CD4-positive, alpha-beta T cell treated with Interleukin-6 for 4 hours (primary cell): ENCODE measurements around the gene RSRC1.
"Not testable (repeated sequence)": the region's sequence is repeated elsewhere in the genome, so short reads cannot be mapped to it uniquely, and the experiment has no call there.

Source experiments
- DNase-seq: peaks from one replicate; pipeline ENCODE4 v3.0.0-alpha.2; 2020; ENCODE audit warnings: mixed read lengths

The RSRC1 gene

DNA sequence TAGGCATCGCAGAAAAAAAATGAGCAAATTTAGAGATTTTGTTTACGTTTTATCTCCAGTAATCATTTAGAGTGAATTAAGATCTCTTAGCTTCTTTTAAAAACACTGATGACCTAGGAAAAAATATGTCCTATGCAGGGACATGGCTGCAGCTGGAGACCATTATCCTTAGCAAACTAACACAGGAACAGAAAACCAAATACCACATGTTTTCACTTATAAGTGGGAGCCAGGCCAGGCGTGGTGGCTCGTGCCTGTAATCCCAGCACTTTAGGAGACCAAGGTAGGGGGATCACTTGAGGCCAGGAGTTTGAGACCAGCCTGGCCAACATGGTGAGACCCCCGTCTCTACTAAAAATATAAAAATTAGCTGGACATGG, 298.6 kb downstream of the RSRC1 start:
- DNase-seq = not testable (repeated sequence)

- DNase-seq = no peak
These were observed 308.1 kb downstream of the RSRC1 start for GRCh38 chr3:158418035-158418434.

DNA sequence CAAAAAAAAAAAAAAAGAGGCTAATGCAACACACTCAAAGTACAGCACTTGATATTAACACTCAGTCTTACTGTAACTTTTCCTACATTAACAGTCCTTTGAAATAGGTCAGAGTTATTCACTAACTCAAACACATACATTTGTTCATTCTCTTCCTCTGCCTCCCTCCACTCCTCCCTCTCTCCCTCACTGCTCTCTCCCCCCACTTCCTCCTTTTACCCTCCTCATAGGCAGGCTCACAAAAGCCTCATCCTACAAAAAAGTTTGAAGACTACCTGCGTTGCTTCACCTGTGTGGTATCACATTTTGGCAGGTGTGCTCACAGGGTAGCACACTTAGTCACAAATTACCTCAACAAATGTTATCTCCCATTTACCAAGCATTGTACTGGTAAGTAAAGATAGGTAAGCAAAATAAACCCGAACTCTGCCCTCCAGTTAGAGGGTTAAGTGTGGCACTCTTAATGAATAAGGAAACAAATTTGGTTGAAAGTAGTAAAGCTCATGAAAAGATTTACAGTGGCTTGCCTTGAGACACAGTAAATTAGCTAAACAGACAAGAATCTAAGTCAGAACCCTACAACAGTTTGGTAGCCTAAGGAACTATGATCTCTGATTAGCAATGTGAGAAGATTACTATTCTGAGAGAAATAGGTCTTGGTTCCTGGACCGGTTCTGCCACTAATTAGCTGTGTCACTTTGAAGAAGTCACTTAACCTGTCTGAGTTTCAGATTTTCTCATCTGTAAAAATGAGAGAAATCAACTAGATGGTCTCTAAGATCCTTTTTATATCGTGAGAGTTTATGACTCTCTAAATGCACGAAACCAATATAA, 310.1 kb downstream of the RSRC1 start:
- no peak for DNase-seq

DNA sequence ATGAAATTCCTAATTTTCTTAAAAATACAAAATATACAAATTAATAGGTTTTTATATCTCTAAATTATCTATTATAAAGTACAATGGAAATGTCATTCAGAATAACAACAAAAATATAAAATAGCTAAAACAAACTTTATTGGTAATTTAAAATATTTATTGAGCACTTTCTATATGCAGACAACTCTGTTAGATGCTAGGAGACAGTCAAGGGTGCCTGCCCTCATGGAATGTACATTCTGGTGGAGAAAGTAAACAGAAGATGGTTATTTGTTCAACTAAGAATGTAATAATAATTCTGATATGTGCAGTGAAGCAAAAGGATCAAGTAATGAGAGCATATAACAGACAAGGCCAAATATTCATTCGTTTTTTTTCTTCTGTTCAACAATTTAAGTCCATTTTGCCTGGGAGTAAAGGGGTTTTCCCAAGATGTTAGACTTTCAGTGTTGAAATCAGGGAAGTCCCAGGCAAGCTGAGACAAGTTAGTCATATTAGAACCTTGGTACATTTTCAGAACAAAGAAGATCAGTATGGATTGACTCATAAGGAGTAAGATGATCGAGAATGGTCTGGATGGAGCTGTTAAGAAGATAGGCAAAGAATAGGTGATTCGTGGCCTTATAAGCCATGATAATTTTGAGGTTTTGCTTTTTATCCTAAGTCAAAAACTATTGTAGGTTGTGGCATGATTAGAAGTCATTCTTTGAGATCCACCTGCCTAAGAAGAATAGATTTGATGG, 310.9 kb downstream of the RSRC1 start:
- DNase-seq = no peak

DNA sequence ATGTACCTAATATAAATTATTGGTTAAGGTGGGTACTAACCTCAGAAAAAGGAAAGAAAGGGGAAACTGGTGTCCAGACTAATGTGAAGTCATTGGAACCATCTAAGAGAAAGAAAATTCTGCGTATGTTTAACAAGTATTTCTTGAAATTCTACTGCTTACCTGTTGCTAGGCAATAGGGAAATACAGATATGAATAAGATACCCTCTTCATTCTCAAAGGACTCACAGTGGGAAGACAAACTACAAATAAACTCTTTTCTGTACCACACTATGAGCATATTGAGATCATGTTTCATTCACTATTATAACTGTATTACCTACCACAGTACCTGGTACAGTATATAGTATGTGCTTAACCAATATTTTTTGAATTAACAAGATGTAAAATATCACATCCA, 320.6 kb downstream of the RSRC1 start:
- no peak for DNase-seq

DNA sequence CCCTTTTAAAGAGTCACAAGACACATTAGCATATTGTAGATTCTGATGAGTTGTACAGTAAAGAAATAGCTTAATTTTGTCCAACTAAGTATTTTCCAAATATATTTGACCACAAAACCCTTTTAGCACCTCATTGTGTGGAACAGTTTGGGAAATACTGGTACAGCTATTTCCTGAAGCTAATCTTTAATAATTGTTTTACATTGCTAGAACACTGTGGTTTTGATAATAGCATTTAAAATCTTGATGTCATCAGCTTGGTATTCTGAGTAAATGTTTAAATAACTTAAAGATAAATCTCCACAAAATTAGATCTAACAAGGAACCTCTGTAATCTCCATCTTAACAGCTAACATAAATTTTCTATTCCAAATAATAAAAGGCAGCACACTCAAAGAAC, 321.1 kb downstream of the RSRC1 start:
- no peak for DNase-seq

GRCh38 chr3:158431829-158432228, 321.9 kb downstream of the RSRC1 start:
- no peak for DNase-seq

DNA sequence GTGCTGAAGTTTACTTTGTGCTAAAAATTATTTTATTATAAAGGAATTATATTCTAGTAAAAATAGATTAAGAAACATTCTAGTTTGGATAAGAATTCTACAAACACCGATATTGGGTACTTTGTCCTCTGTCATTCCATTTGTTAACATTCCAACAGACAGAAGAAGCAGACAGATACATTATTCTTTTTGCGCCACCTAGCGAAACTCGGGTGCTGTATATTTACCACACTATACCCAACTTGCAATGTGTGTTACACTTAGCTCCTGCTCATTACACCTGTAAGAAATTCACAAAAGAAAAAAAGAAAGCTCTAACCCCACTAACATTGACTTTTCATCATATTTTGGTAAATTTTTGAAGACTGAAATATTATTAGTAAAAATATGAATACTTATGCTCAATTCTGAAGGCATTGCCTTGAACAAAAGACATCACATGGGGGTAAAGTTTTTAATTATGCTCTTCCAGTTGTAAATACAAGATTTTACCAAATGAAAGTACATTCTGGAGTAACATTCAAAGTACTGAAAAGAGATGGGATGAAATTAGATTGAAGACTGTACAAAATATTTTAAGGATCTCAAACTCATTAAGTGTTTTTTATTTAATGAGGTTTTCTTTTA, 324.6 kb downstream of the RSRC1 start:
- peak; percentile 26 for DNase-seq

DNA sequence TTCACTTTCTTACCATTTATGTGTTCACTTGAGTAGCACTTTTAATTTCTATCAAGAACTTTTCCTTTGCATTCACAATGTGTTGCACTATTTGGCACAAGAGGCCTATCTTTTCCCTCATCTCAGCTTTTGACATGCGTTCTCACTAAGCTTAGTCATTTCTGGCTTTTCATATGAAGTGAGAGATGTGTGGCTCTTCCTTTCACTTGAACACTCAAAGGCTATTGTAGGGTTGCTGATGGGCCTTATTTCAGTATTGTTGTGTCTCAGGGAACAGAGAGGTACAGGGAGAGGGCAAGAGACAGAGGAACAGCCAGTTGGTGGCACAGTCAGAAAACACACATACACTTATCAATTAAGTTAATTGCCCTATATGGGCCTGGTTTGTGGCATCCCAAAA, 333.7 kb downstream of the RSRC1 start:
- no peak for DNase-seq

DNA sequence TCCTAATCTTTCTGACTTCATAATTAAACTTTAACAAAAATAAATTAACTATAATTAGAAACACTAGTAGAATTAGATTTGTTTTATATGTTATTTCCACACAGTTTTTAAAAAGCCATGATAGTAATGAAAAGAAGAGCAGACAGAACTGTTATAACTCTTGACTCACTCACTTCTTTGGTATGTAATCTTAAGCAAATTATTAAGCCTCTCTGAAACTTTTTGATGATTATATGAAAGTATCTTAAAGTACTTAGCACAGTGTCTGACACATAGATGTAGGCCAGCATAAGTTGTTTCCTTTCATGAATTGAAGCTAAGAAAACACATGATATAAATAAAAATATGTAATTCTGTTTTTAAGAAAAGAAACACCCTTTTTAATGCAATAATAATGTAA, 337.5 kb downstream of the RSRC1 start:
- DNase-seq = no peak

DNA sequence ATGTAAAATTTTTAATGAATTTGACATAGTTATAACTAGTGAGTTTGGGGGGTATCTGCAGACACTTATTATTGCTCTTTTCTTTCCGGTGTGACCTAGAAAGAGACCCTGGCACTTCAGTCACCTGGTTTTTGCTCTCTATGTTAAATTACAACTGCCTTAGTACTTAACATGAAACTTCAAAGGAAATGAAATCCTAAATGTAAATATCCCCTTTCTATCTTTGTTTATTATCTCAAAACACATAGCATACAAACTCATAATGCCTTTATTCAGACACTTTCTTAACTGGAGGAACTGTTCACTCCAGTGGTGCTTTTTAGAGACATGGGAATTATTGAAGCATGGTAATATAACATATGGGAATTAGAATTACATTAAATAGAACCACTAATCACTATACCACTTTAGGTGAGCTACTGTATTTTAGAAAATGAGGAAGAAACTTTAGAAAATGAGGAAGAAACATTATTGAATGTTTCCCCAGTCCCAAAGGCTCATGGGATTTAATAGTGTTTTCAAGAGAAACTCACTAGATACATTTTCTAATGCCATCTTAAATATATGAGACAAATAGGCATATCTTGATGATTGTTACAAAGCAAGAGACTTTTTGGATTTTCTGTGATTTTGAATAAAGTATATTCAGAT, 341.6 kb downstream of the RSRC1 start:
- no peak for DNase-seq

GRCh38 chr3:158452334-158452733, 342.4 kb downstream of the RSRC1 start:
- no peak for DNase-seq

DNA sequence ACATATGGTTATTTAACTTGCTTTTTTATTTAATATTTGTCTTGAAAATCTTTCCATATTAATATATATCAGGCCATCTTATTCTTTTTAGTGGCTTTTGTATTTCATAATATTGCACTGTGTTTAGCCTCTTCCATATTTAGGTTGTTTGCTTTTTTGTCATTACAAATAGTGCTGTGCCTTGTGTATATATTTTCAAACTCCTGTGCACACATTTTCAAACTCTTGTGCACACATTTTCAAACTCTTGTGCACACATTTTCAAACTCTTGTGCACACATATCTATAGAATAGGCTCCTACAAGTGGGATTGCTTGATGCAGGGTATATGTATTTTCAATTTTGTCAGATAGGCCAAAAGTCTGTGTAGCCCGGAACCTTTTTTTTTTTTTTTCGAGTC, 343.1 kb downstream of the RSRC1 start:
- no peak for DNase-seq

DNA sequence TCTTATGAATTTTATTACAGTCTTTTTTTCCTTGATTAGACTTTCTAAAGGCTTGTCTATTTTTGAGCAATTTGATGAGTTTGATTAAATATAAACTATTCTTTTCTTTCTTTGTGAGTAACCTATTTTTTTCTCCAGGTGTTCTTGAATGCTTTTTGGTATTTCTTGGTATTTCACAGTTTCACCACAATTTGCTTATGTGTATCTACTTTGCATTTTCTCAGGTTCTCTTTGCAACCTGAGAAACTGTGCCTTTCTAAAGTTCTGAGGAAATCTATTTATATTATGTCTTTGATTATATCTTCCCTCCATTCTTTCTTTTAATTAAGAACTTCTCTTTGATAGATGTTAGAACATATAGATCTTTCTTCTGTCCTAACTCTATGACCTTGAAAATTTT, 344.0 kb downstream of the RSRC1 start:
- DNase-seq = no peak

DNA sequence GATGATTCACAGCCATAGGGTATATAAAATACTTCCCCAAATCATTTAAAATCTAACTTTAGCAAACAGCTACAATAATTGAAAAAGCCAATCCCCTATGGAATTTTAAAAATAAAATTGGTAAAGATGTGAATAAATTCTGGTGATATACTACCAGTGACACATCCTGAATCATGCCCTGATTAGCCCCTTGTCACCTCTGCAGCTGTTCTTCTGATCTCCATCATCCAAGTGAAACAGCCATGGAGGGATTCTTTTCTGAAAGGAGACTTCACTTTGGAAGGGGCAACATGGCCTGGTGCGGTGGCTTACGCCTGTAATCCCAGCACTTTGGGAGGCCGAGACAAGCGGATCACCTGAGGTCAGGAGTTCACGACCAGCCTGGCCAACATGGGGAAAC, 345.5 kb downstream of the RSRC1 start:
- DNase-seq = no peak

DNA sequence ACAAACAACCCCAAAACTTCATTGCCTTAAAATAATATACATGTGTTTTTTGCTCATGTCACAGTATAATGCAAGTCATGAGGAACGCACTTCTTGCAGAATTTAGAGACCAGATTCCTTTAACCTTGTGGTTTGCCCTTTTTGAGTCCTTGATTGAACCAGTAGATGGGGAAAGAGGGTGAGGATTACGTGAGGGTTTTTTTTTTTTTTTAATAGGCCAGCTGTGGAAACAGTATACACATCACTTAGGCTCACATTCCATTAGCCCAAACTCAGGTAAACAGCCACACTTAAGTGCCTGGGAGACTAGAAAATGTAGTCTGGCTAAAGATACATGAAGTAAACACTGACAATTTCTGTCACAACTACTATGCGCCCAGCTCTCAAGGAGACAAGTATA, 346.2 kb downstream of the RSRC1 start:
- DNase-seq = no peak

GRCh38 chr3:158458464-158458863, 348.6 kb downstream of the RSRC1 start:
- DNase-seq = no peak

DNA sequence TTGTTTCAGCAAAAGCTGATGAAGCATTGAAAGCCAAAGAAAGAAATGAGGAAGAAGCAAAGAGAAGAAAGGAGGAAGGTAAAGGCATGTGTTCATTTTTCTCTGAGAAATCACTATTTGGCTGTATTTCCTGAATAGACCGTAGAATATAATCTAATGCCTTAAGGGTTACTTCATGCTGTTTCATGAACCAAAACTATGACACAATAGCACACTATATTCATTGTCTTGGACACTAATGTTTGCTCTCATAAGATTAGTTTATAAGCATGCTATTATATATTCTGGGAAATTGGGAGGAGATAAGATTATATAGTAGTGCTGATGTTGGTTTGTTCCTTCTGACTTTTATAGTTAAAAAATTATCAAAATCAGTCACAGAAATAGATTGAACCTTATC, 351.0 kb downstream of the RSRC1 start:
- DNase-seq = no peak

- DNase-seq = no peak
These were observed 353.7 kb downstream of the RSRC1 start for GRCh38 chr3:158463556-158463955.

DNA sequence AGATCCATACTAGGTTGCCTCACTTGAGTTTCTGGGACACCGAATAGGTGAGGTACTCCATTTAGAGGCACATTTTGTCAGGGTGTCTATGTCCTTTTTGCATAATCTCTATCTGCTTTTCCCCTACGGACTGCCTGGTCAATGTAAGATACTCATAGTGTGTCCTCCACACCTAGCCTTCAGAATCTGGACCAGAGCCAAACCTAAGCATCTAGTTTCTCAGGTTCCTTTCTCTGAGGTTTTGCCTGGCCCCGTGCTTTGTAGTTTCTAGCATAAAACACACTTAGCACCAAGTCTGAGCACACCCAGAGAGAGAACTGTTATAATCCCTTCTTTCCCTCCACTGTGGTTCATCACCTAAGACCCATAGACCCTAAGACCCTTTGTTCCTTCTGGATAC, 355.2 kb downstream of the RSRC1 start:
- no peak for DNase-seq

- DNase-seq = no peak
These were observed 361.2 kb downstream of the RSRC1 start for GRCh38 chr3:158470944-158471638.

- DNase-seq = no peak
These were observed 361.9 kb downstream of the RSRC1 start for GRCh38 chr3:158471639-158472294.
